ENCODE results near the gene QPRT.
"Not testable (repeated sequence)": the region's sequence is repeated elsewhere in the genome, so short reads cannot be mapped to it uniquely, and the experiment has no call there.

The QPRT gene

DNA sequence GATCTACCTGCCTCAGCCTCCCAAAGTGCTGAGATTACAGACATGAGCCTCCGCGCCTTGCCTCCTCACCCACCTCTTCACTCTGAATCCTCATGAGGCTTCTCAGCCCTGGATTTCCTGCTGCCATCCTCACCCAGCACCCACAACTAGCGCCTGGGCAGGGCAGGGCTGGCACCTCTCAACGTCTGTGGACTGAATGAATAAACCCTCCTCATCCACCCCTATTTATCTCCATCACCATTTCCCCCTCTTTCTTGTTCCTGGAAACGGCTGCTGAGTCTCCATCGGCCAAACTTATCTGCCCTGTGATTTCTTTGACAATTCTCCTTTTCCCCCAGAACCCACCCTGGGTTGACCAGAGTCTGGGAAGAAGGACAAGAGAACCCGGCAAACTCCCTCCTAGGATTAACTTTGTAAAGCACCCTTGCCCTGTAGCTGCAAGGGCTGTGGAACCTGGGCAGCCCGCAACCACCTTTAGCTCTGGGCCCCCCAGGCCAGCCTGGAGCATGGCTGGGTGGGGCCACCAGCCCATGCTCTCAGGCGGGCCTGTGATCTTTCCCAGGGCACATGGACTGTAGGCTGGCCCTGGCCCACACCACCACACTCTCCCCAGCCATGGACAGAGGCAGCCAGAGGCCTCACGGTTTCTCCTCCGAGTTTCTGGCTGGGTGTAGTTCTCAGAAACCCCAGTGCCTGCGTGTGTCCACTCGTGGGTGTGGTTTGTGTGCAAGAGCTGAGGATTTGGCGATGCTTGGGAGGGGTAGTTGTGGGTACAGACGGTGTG lies 13.5 kb upstream of the QPRT start:
- Mint-ChIP-seq H3K27me3 (ENCODE audit: low read depth, poor library complexity) (peaks cover 3% of the 10 kb centered on the region), H3K9me3 (no peaks in the 10 kb centered on the region), H3K27ac (peak overlapping the region; percentile 98), H3K36me3 (ENCODE audit: low read depth) (no peaks in the 10 kb centered on the region), H3K4me3 (peak overlapping the region; percentile 77), H3K4me1 (peaks cover 62% of the 10 kb centered on the region)
- no peak for DNase-seq
- TF ChIP-seq, protein P1, sequence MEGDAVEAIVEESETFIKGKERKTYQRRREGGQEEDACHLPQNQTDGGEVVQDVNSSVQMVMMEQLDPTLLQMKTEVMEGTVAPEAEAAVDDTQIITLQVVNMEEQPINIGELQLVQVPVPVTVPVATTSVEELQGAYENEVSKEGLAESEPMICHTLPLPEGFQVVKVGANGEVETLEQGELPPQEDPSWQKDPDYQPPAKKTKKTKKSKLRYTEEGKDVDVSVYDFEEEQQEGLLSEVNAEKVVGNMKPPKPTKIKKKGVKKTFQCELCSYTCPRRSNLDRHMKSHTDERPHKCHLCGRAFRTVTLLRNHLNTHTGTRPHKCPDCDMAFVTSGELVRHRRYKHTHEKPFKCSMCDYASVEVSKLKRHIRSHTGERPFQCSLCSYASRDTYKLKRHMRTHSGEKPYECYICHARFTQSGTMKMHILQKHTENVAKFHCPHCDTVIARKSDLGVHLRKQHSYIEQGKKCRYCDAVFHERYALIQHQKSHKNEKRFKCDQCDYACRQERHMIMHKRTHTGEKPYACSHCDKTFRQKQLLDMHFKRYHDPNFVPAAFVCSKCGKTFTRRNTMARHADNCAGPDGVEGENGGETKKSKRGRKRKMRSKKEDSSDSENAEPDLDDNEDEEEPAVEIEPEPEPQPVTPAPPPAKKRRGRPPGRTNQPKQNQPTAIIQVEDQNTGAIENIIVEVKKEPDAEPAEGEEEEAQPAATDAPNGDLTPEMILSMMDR (IDR thresholded peaks at IDR 0.05): no peak

DNA sequence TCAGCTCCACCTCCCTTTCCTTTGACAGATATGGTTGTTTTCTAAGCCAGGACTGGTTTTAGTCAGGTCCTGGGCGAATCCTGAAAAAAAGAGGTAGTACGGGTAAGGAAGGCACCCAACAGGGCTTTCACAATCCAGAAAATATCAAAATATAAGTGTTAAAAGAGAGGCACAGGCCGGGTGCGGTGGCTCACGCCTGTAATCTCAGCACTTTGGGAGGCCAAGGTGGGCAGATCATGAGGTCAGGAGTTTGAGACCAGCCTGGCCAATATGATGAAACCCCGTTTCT lies 11.7 kb upstream of the QPRT start:
- peak overlapping the region; percentile 98 for H3K27ac Mint-ChIP-seq
- not testable (repeated sequence) for H3K9me3 Mint-ChIP-seq; H3K27me3 Mint-ChIP-seq (ENCODE audit: low read depth, poor library complexity); H3K36me3 Mint-ChIP-seq (ENCODE audit: low read depth); DNase-seq
- peak overlapping the region; percentile 77 for H3K4me3 Mint-ChIP-seq
- peaks cover 71% of the 10 kb centered on the region for H3K4me1 Mint-ChIP-seq

DNA sequence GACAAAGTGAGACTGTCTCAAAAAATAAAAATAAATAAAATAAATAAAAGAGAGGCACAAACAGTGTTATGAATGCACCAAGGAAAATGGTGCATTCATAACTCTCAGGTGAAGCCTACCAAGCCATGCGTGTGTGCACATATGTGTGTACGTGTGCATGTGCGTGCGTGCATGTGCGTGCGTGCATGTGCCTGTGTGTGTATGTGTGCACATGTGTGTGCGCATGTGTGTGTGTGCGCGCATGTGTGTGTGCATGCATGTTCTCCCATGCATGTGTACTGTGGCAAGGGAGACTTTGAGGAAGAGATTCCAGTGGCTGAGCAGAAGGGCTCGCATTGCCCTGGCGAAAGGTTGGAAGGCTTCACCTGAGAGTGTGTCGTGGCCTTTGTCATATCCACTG lies 11.2 kb upstream of the QPRT start:
- DNase-seq: no peak
- H3K27me3 Mint-ChIP-seq (ENCODE audit: low read depth, poor library complexity): peaks cover 3% of the 10 kb centered on the region
- peak overlapping the region; percentile 40 for H3K4me3 Mint-ChIP-seq
- no peaks in the 10 kb centered on the region for H3K9me3 Mint-ChIP-seq
- no peaks in the 10 kb centered on the region for H3K36me3 Mint-ChIP-seq (ENCODE audit: low read depth)
- TF ChIP-seq, protein P1 (IDR thresholded peaks at IDR 0.05): no peak
- H3K4me1 Mint-ChIP-seq: peaks cover 71% of the 10 kb centered on the region
- no peak overlapping the region for H3K27ac Mint-ChIP-seq

DNA sequence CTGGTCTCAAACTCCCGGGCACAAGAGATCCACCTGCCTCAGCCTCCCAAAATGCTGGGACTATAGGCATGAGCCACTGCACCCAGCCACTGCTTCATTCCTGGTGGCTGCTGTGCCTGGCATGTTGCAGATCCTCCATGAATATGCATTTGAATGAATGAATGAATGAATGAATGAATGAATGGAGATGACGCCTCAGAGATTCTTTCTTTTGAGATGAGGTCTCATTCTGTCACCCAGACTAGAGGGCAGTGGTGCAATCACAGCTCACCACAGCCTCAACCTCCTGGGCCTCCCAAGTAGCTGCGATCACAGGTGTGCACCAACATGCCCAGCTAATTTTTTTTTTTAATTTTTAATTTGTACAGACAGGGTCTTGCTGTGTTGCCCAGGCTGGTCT lies 10.7 kb upstream of the QPRT start:
- peaks cover 71% of the 10 kb centered on the region for H3K4me1 Mint-ChIP-seq
- TF ChIP-seq, protein P1 (IDR thresholded peaks at IDR 0.05): no peak
- DNase-seq: no peak
- H3K27me3 Mint-ChIP-seq (ENCODE audit: low read depth, poor library complexity): peaks cover 3% of the 10 kb centered on the region
- H3K9me3 Mint-ChIP-seq: no peaks in the 10 kb centered on the region
- H3K4me3 Mint-ChIP-seq: no peak overlapping the region
- no peaks in the 10 kb centered on the region for H3K36me3 Mint-ChIP-seq (ENCODE audit: low read depth)
- no peak overlapping the region for H3K27ac Mint-ChIP-seq

DNA sequence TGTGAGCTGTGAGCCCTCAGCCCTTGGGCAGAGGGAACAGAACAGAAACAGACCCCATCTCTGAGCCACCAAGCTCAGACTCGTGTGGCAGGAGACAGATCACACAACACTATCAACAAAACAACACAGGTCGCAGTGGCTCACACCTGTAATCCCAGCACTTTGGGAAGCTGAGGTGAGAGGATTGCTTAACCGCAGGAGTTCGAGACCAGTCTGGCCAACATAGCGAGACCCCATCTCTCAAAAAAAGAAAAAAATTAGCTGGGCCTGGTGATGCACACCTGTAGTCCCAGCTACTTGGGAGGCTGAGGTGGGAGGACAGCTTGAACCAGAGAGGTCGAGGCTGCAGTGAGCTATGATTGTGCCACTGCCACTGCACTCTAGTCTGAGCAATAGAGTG lies 5.5 kb upstream of the QPRT start:
- no peaks in the 10 kb centered on the region for H3K36me3 Mint-ChIP-seq (ENCODE audit: low read depth)
- DNase-seq: no peak
- TF ChIP-seq, protein P1 (IDR thresholded peaks at IDR 0.05): no peak
- H3K27ac Mint-ChIP-seq: peak overlapping the region; percentile 82
- no peak overlapping the region for H3K4me3 Mint-ChIP-seq
- no peaks in the 10 kb centered on the region for H3K27me3 Mint-ChIP-seq (ENCODE audit: low read depth, poor library complexity)
- peaks cover 56% of the 10 kb centered on the region for H3K4me1 Mint-ChIP-seq
- no peaks in the 10 kb centered on the region for H3K9me3 Mint-ChIP-seq

DNA sequence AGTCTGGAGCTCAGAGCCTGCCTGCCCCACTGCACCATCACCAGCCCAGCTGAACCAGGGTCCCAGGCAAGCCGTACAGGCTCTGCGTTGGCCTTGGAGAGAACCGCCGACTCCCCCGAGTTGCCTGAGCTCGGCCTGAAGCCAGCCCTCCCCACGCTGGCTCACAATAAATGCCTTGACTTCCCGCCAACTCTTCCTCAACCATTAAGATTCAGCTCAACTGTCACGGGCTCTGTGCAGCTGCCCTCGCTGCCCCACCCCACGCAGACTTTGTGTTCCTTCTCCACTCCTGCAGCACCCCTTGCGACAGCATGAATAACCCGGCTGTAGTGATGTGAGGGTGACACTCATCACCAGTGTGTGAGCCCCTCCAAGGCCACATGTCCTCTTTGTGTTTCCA lies 4.8 kb upstream of the QPRT start:
- Mint-ChIP-seq H3K27ac (peak overlapping the region; percentile 96), H3K9me3 (no peaks in the 10 kb centered on the region), H3K36me3 (ENCODE audit: low read depth) (no peaks in the 10 kb centered on the region), H3K27me3 (ENCODE audit: low read depth, poor library complexity) (no peaks in the 10 kb centered on the region), H3K4me1 (peaks cover 57% of the 10 kb centered on the region), H3K4me3 (no peak overlapping the region)
- DNase-seq: no peak
- TF ChIP-seq, protein P1 (IDR thresholded peaks at IDR 0.05): no peak
